ENCODE results near the gene MAP1B. TPM values are rescaled to one million over a fixed set of nuclear protein-coding genes. Genes with fewer than 3 reads are reported as not detected.

The MAP1B gene
- total RNA-seq (2022; extraction: Qiagen RNA extraction): 34.2 to 44.3 TPM (median 42.4 TPM) in 5 replicates

GRCh38 chr5:72107131-72107900, at the start of gene MAP1B:
Gene MAP1B, plus strand, starts transcription at chr5:72107475. Its CDS starts 57 bp downstream, at chr5:72107532.

Other genes starting within 250 kb of the MAP1B start
- gene MRPS27, start 212.8 kb downstream of the MAP1B start, total RNA-seq (2022; extraction: Qiagen RNA extraction): 51.0 to 55.0 TPM (median 53.0 TPM) in 5 replicates
- 9.7 to 10.8 TPM (median 10.4 TPM) in 5 replicates for gene PTCD2, start 212.9 kb downstream of the MAP1B start, total RNA-seq (2022; extraction: Qiagen RNA extraction)